ENCODE measurements around the gene BTBD17. TPM values are rescaled to one million over a fixed set of nuclear protein-coding genes. Genes with fewer than 3 reads are reported as not detected.
"Not testable (repeated sequence)": the region's sequence is repeated elsewhere in the genome, so short reads cannot be mapped to it uniquely, and the experiment has no call there.

Gene BTBD17, protein sequence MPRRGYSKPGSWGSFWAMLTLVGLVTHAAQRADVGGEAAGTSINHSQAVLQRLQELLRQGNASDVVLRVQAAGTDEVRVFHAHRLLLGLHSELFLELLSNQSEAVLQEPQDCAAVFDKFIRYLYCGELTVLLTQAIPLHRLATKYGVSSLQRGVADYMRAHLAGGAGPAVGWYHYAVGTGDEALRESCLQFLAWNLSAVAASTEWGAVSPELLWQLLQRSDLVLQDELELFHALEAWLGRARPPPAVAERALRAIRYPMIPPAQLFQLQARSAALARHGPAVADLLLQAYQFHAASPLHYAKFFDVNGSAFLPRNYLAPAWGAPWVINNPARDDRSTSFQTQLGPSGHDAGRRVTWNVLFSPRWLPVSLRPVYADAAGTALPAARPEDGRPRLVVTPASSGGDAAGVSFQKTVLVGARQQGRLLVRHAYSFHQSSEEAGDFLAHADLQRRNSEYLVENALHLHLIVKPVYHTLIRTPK
- not detected for total RNA-seq

DNA sequence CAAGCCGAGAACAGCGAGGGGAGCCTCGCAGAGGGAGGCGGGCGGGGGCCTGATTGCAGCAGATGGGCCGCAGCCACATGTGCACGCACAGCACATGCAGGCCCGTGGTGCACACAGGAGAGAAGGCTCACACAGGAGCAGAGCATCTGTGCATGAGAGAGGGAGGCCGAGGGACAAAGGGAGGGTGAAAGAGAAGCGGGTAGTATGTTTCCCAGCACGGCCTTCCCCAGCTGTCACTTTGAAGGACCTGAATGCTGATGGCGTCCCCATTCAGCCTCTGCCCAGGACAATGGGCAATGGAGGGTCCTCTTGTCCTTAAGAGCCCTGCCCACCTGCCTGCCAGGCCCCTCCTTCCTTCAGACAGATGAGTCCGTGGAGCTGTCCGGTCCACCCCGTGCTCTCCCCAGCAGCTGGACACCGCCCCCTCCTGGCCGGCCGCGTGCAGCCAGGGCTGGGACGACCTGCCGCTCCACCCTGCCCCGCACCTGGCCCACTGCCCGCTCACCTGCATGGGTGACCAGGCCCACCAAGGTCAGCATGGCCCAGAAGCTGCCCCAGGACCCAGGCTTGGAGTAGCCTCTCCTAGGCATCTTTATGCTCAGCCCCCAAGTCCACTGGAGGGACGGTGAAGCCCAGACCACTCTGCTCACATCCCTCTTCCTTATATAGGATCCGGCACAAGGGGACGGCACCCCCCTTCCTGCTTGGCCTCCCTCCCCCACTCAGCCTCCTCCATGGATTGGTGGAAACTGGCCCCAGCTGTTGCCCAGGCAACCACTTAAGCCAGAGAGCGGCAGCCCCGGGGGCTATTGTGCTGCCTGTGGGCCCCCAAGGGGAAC is at the start of gene BTBD17:
Gene BTBD17, minus strand, starts transcription at position 639 of the 839 bp plus-strand sequence. Its CDS starts 49 bp downstream, at position 590.
- DNase-seq (ENCODE audit: low spot score), result peak; percentile 56
- peak; percentile 79 for ATAC-seq

DNA sequence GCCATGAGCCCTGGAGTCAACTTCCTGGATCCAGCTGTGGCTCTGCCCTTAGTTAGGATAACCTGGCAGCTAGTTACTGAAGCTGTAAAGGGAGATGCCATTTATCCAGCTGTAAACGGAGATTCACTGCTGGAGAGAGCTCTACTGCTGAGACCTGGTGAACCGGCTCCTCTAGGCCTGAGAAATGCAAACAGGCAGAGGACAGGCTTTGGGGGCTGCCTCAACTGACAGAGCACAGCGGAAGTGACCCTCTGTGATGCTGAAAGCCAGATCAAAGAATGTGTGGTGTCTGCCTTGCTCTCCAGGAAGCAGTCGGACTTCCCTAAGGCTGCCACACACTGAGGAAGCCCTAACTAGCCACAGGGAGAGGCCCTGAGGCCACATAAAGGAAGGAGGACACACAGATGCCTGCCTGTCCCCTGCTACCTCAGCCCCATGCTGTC is 48.4 kb upstream of the BTBD17 start:
- no peak for DNase-seq (ENCODE audit: low spot score)
- no peak for ATAC-seq

DNA sequence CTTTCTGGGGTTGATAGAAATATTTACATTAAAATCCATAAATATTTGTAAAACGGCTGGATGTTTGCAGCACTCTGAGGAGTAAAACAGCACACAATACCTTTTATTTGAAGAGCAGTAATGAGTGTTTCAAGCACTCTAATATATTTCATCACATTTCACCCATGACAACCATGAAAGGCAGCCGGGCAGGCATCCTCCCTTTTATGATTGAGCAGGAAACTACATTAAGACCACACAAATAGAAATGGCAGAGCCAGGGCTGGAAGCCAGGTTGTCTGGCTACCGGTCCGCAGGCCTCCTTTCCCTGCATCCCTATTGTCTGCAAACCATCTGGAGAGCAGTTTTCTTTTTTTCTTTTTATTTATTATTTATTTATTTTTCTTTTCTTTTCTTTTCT is 47.1 kb upstream of the BTBD17 start:
- ATAC-seq (no peak), DNase-seq (ENCODE audit: low spot score) (no peak)

DNA sequence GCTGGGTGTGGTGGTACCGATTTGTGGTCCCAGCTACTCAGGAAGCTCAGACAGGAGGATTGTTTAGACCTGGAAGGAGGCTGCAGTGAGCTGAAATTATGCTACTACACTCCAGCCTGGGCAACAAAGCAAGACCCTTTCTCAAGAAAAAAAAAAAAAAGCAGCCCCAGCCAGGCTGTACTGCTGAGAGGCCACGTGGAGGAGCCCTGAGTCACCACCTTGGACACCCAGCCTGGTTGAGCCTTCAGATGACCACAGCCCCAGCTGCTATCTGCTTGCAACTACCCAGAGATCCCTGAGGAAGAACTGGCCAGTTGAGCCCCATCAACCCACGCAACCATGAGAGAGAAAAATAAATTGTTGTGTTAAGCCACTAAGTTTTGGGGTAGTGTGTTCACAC is 46.6 kb upstream of the BTBD17 start:
- no peak for DNase-seq (ENCODE audit: low spot score)
- ATAC-seq, result peak; percentile 60

DNA sequence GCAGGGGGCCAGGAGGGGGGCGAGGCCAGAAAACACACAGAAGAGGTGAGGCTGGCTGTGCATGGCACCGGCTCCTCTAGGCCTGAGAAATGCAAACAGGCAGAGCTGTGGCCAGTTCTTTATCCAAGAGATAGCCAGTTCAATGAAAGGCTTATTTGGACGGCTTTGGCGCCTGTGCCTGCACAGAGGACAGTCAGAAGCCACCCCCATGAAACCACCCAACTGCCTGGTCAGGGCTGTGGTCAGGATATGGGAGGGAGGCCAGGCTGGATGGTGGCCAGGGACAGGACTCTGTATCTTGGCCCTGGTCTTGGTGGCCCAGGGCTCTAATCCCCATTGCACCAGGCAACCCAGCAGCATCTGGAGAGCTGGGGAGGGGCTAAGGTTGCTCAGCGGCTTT is 45.7 kb upstream of the BTBD17 start:
- DNase-seq (ENCODE audit: low spot score), result peak; percentile 73
- ATAC-seq, result peak; percentile 80

DNA sequence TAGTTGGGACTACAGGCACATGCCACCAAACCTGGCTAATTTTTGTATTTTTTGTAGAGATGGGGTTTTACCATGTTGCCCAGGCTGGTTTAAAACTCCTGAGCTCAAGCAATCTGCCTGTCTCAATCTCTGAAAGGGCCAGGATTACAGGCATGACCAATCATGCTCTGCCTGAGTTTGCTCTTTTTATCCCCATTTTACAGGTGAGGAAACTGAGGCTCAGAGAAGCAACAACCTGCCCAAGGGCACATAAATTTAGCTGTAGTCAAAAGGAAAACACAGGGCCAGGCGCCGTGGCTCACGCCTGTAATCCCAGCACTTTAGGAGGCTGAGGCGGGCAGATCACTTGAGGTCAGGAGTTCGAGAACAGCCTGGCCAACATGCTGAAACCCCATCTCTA is 43.6 kb upstream of the BTBD17 start:
- ATAC-seq; DNase-seq (ENCODE audit: low spot score): not testable (repeated sequence)

DNA sequence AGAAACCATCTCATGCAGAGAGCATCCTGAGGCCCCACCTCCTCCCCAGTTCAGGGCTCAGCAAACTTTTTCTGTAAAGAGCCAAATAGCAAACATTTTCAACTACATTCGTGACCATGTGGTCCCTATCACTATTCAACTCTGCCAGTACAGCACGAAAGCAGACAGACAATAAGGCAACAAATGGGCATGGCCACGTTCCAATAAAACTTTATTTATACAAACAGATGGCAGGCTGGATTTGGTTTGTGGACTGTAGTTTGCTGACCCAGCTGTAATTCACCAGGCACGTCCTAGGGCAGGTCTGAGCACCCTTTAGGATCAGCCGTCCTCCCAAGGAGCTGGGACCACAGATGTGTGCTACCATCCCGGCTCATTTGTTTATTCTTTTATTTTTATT is 43.1 kb upstream of the BTBD17 start:
- ATAC-seq, result no peak

DNA sequence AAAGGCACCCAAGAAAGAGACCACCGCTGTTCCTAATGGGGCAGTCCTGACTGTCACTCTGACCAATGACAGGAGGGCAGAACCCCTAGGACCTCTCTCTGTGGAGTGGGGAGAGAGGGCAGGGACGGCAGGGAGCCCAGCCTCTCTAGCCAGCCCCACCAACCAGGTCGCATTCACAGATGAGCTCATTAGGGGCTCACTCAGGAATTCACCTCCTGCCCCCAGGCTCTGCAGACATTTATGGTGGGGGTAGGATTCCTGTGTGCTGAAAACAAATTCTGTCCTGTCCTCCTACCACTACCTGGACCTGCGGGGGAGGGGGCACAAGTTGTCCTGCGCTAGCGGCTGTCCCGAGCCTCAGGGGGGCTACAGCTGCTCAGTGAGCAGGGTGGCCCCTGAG is 42.5 kb upstream of the BTBD17 start:
- ATAC-seq (no peak), DNase-seq (ENCODE audit: low spot score) (no peak)

More for the DNA sequence above, 43.1 kb upstream of the BTBD17 start:
- no peak for DNase-seq (ENCODE audit: low spot score)

DNA sequence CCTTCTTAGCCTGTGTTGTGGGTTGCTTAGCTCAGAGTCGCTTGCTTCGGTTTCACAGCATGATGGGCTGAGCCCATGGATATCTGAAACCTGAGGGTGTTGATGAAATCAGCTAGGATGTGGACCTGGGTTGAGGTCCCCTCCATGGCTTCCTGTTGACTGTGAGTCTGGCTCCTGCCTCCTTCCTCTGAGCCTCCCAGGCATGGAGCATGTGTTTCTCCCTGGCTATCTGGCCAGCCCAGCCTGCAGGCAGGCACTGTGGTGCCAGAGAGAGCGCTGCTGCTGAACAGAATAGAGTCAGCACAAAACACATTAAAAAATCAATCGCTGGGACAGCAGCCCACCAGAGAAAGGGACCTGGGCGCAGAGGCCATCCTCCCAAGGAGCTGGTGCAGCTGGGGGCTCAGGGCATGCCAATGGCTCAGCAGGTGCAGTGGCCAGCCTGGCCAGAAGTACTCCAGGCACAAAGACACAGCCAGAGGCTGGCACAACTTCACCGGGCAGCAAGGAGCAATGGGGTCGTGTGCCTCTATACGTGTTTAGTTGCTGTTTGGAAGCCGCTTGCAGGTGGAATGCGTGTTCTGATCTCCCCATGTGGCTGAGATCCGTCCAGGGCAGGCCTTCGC is 42.0 kb upstream of the BTBD17 start:
- DNase-seq (ENCODE audit: low spot score) (no peak), ATAC-seq (no peak)

DNA sequence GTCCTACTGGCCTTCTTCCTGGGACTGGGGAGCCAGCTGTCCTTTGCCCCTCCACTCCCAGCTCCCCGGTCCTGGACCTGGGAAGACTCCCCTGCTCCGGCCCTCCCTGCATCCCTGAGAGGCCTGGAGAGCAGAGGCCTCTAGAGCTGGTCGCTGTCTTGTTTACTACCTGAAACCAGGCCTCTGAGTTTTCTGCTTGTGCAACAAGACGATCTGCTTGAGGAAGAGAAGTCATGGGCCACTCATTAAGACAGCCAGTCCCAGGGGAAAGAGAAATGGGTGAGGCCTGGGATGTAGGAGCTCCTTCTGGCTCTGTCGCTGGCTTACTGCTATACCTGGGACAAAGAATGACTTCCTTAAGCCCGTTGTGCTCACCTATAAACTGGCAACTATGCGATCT is 40.4 kb upstream of the BTBD17 start:
- ATAC-seq (no peak), DNase-seq (ENCODE audit: low spot score) (no peak)

DNA sequence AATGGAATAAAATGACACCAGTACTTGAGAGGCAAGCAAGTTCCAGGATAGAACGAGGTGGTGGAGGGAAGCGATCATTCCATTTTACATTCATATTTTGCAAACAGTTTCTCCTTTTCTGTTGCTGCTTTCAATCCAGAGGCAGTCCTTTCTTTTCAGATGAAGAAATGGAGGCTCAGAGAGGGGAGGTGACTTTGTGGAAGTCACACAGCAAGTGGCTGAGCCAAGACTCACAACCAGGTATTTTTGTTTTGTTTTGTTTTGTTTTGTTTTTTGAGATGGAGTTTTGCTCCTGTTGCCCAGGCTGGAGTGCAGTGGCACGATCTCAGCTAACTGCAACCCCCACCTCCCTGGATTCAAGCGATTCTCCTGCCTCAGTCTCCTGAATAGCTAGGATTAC is 34.9 kb upstream of the BTBD17 start:
- DNase-seq (ENCODE audit: low spot score) (no peak), ATAC-seq (no peak)

DNA sequence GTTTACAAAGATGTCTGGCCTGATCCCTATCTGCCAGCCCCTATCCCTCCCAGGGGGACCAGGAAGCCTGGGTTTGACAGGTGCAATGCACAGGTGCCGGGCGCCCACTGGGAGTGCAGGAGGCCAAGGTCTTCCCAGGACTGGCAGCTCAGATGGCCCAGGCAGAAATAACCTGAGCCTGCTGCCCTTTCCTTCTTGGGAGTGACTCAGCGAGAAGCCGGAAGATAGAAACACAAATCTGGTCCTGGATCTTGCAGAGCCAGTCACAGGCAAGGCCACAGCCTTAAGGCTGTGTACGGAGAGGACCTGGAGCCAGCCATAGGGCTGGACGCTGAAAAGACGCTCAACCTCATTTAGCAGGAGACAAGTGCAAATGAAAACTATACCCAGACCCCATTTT is 33.3 kb upstream of the BTBD17 start:
- DNase-seq (ENCODE audit: low spot score) (no peak), ATAC-seq (no peak)

DNA sequence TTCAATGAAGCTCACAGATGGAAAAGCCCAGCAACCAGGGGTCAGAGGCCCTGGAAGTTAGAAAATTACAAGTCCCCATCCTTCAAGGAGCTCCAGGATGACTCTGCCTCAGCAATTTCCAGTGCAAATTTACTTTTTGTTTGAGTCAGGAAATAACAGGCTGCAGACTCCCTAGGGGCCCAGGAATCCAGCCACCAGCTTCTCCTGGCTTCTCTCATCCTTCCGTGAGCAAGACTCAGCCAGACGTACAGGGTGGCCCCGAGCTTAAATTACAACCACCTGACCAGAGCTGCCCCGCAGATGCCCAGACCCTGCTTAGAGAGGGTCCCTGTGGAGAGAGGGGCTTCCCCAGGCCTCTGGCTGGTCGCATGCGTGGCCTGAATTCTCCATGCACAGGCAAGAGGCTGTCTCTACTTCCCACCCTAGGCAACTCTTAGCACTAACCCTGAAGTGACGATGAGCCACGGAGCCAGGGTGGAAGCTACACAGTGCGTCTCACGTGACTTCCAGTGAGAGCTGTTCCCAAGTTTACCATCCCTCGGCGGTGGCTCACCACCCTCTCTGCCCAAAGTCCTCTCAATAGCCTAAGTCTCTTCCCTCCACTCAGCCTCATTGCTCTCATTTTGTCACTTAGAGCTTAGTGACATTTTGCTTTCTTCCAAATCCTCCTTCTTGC is 32.7 kb upstream of the BTBD17 start:
- ATAC-seq (no peak), DNase-seq (ENCODE audit: low spot score) (no peak)

DNA sequence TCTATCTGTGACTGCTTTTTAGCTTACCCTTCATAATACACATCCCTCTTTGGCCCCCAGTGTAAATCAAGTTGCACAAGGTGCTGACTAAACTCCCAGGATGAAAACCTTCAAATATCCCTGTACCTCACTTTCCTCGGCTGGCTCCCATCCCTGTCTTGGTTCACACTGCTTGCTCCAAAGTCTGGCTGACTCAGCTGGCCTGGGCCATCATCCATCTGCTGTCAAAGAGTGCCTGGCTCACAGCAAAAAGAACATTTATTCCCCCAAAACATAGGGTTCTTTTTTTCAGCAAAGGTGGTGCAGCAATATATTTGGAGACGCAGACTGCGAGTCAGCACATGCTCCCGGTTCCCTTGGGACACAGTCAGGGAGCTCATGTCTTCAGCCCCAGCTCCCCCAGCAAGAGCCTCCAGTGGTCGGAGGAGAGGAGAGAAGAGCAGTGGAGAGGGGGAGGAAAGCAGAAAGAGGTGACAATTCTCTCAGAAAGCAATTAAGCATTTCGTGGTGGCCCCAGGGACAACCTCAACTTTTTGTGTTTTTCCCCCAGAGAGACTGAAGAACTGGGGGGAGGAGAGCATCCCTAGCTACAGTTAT is 31.8 kb upstream of the BTBD17 start:
- DNase-seq (ENCODE audit: low spot score), result no peak
- ATAC-seq, result no peak

DNA sequence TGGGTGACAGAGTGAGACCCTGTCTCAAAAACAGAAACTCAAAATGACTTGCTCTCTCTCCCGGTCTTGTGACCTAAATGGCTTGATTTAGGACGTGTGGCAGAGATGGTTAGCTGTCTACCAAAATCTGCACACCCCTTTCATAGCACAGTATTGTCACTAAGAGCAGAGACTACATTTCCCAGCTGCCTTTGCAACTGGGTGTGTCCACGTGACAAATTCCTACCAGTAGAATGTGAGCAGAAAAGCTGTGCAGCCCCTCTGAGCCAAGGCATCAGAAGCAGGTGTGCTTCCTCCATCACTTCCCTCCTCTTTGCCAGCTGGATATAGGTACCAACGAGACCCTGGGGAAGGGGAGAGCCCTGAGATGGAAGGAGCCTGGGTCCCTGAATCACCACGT is 31.2 kb upstream of the BTBD17 start:
- DNase-seq (ENCODE audit: low spot score) (no peak), ATAC-seq (no peak)

DNA sequence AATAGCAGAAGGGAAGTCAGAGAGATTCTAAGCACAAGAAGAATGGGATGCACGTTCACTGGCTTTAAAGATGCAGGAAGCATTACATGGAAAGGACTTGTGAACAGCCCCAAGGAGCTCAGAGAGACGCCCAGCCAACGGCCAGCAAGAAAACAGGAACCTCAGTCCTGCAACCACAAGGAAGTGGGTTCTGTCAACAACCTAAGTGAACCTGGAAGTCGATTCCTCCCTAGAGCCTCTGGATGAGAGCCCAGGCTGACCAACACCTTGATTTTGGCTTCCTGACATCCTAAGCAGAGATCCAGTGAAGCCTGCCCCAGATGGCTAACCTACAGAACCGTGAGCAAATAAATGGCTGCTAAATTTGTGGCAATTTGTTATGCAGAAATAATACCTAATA is 30.1 kb upstream of the BTBD17 start:
- DNase-seq (ENCODE audit: low spot score) (no peak), ATAC-seq (no peak)

DNA sequence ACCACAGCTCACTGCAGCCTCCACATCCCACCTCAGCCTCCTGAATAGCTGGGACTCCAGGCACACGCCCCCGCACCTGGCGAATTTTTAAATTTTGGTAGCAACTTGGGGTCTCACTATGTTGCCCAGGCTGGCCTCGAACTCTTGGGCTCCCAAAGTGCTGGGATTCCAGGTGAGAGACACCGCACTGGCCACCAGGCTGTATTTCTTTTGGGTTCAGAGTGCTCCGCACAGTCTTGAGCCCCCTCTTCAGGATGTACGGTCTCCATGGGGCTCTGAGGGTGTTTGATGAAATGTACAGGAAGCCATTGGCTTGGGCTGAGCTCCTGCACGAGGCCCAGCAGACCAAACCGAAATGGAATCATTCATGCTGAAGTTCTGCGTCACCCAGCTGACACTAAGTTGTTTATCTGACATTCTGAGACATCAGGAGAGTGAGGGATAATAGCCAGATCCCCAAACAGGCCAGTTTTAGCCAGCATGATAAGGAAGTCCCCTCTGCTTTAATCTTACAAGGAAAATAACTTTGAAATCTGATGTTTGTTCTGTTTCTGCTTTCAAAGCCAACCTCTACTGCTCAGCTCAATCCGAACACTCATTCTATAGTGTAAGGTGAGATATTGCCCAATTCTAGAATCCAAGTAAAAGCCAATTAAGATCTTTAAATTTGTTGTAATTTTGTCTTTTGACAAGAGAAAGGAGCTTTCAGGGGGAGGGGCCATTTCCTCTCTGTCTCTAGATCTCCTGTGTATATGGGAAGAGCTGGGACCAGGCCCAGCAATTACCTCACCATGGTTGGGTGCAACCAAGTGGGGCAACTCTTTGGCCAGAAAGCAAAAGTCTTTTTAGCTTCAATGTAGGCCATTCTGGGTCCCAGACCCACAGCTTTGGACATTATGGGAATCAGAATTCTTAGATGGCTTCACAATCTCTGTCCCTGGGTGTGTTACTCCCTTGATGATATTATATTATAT is 29.3 kb upstream of the BTBD17 start:
- ATAC-seq (peak; percentile 54), DNase-seq (ENCODE audit: low spot score) (no peak)

DNA sequence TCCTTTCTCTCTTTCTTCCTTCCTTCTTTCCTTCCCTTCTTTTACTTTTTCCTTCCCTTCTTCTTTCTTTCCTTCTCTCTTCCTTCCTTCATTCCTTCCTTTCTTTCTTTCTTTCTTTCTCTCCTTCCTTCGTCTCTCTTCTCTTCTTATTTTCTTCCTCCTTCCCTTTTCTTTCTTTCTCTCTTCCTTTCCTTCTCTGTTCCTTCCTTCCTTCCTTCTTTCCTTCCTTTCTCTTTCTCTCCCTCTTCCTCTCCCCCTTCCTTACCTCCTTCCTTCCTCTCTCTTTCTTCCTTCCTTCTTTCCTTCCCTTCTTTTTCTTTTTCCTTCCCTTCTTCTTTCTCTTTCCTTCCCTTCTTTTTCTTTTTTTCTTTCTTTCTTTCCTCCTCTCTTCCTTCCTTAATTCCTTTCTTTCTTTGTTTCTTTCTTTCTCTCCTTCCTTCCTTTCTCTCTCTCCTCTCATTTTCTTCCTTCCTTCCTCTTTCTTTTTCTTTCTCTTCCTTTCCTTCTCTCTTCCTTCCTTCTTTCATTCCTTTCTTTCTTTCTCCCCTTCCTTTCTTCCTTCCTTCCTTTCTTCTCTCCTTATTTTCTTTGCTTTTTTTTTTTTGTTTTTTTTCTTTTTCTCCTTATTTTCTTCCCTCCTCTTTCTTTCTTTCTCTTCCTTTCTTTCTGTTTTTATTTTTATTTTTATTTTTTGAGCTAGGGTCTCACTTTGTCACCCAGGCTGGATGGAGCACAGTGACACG is 28.4 kb upstream of the BTBD17 start:
- ATAC-seq, result no peak
- no peak for DNase-seq (ENCODE audit: low spot score)
